SK-N-MC (cell line): ENCODE measurements around the gene C4B.
"Not testable (repeated sequence)": the region's sequence is repeated elsewhere in the genome, so short reads cannot be mapped to it uniquely, and the experiment has no call there.

Source experiments
- DNase-seq: peaks from one replicate; pipeline ENCODE4 v3.0.0-alpha.2; 2011; ENCODE audit warnings: low read depth, low spot score
- H3K27ac ChIP-seq: fragments of 200-600 bp; sonication (generic); 2 replicates; pipeline ENCODE4 v1.5.1; 2016; ENCODE audit warnings: mixed run types
- H3K36me3 ChIP-seq: fragments of 200-600 bp; sonication (generic); 2 replicates; pipeline ENCODE4 v1.6.1; 2017; ENCODE audit warnings: antibody characterized with exemption, low read length, mixed read lengths; ENCODE audit not compliant: insufficient read depth
- H3K4me3 ChIP-seq: fragments of 200-600 bp; sonication (generic); 2 replicates; pipeline ENCODE4 v1.5.1; 2016
- H3K9ac ChIP-seq: fragments of 200-600 bp; sonication (generic); 2 replicates; pipeline ENCODE4 v1.8.0; 2017; ENCODE audit warnings: mixed run types, mixed read lengths; ENCODE audit not compliant: insufficient read length
- H3K9me3 ChIP-seq: fragments of 200-600 bp; sonication (generic); 2 replicates; pipeline ENCODE4 v1.6.1; 2017; ENCODE audit warnings: low read depth, mild to moderate bottlenecking, antibody characterized with exemption, low read length, moderate library complexity, mixed read lengths
- EZH2 ChIP-seq: fragments of 200-600 bp; sonication (generic); IDR thresholded peaks from one replicate; pipeline ENCODE4 v1.6.1; 2017; ENCODE audit warnings: antibody characterized with exemption
- FOXP2 ChIP-seq: optimal IDR thresholded peaks from 2 replicates; pipeline ENCODE3; 2011; ENCODE audit warnings: mild to moderate bottlenecking, moderate library complexity; ENCODE audit not compliant: insufficient read depth; ENCODE audit errors: extremely low read length, control extremely low read depth
- POLR2AphosphoS5 ChIP-seq: IDR thresholded peaks from 2 replicates; pipeline ENCODE4 v1.6.1; 2012; ENCODE audit warnings: mild to moderate bottlenecking, low read depth, low read length, borderline replicate concordance

The C4B gene

GRCh38 chr6:32014547-32014946 lies at the start of gene C4B:
TSS of gene C4B (plus strand) at chr6:32014795. CDS start at chr6:32014846, 51 bp downstream.
- H3K9me3 ChIP-seq, H3K36me3 ChIP-seq, H3K4me3 ChIP-seq, H3K9ac ChIP-seq, DNase-seq, H3K27ac ChIP-seq: not testable (repeated sequence)

- H3K4me3 ChIP-seq, result no peak overlapping the region
- TF ChIP-seq FOXP2 (no peak), POLR2AphosphoS5 (no peak), EZH2 (no peak)
- H3K27ac ChIP-seq, result no peak overlapping the region
- DNase-seq, result no peak
- no peak overlapping the region for H3K9ac ChIP-seq
- no peaks in the 10 kb centered on the region for H3K9me3 ChIP-seq
- H3K36me3 ChIP-seq, result peaks cover 66% of the 10 kb centered on the region; the same call in 1 of the 2 replicates
Measured at GRCh38 chr6:31965700-31966099, 48.9 kb upstream of the C4B start.

- Histone ChIP-seq H3K4me3 (no peak overlapping the region), H3K9ac (no peak overlapping the region), H3K36me3 (peaks cover 63% of the 10 kb centered on the region; the same call in 1 of the 2 replicates), H3K27ac (no peak overlapping the region), H3K9me3 (no peaks in the 10 kb centered on the region)
- no peak for DNase-seq
- TF ChIP-seq EZH2, result no peak
- TF ChIP-seq FOXP2, result no peak
- TF ChIP-seq POLR2AphosphoS5, result no peak
Measured at GRCh38 chr6:31966506-31966905, 48.1 kb upstream of the C4B start.

- no peak for DNase-seq
- Histone ChIP-seq H3K27ac (no peak overlapping the region), H3K9me3 (no peaks in the 10 kb centered on the region), H3K9ac (no peak overlapping the region), H3K4me3 (no peak overlapping the region), H3K36me3 (peaks cover 63% of the 10 kb centered on the region; the same call in 1 of the 2 replicates)
- TF ChIP-seq FOXP2 (no peak), POLR2AphosphoS5 (no peak), EZH2 (no peak)
Measured at GRCh38 chr6:31966997-31967925, 47.3 kb upstream of the C4B start.

GRCh38 chr6:31967926-31968320 lies 46.7 kb upstream of the C4B start:
- Histone ChIP-seq H3K9me3 (no peaks in the 10 kb centered on the region), H3K9ac (no peak overlapping the region), H3K4me3 (no peak overlapping the region), H3K36me3 (peaks cover 56% of the 10 kb centered on the region; the same call in 1 of the 2 replicates), H3K27ac (no peak overlapping the region)
- TF ChIP-seq EZH2 (no peak), POLR2AphosphoS5 (no peak), FOXP2 (no peak)
- DNase-seq, result no peak

GRCh38 chr6:31968326-31968725 lies 46.3 kb upstream of the C4B start:
- no peak overlapping the region for H3K4me3 ChIP-seq
- H3K9ac ChIP-seq, result no peak overlapping the region
- H3K9me3 ChIP-seq, result no peaks in the 10 kb centered on the region
- TF ChIP-seq FOXP2 (no peak), EZH2 (no peak), POLR2AphosphoS5 (no peak)
- DNase-seq, result no peak
- H3K27ac ChIP-seq, result no peak overlapping the region
- H3K36me3 ChIP-seq, result peaks cover 54% of the 10 kb centered on the region; the same call in 1 of the 2 replicates

- no peak overlapping the region for H3K9ac ChIP-seq
- TF ChIP-seq POLR2AphosphoS5 (no peak; the same call in 1 of the 2 replicates), FOXP2 (no peak), EZH2 (no peak)
- peaks cover 48% of the 10 kb centered on the region; the same call in 1 of the 2 replicates for H3K36me3 ChIP-seq
- H3K4me3 ChIP-seq, result no peak overlapping the region
- H3K27ac ChIP-seq, result peak overlapping the region; percentile 36; the same call in 1 of the 2 replicates
- H3K9me3 ChIP-seq, result no peaks in the 10 kb centered on the region
- no peak for DNase-seq
Measured at GRCh38 chr6:31968791-31969711, 45.5 kb upstream of the C4B start.

- DNase-seq, result no peak
- peaks cover 42% of the 10 kb centered on the region; the same call in 1 of the 2 replicates for H3K36me3 ChIP-seq
- peak overlapping the region; percentile 89 for H3K4me3 ChIP-seq
- TF ChIP-seq EZH2 (no peak), FOXP2 (no peak), POLR2AphosphoS5 (no peak)
- peak overlapping the region; percentile 89 for H3K9ac ChIP-seq
- no peaks in the 10 kb centered on the region for H3K9me3 ChIP-seq
- H3K27ac ChIP-seq, result peak overlapping the region; percentile 36; the same call in 1 of the 2 replicates
Measured at GRCh38 chr6:31969712-31970603, 44.6 kb upstream of the C4B start.
